ENCODE results near the gene AFMID.
"Not testable (repeated sequence)": the region's sequence is repeated elsewhere in the genome, so short reads cannot be mapped to it uniquely, and the experiment has no call there.

The AFMID gene

GRCh38 chr17:78223765-78224164 is 36.6 kb downstream of the AFMID start:
- DNase-seq (ENCODE audit: low read depth) = no peak

GRCh38 chr17:78224231-78225087 is 37.3 kb downstream of the AFMID start:
- DNase-seq (ENCODE audit: low read depth) = no peak

- no peak for DNase-seq (ENCODE audit: low read depth)
Measured at GRCh38 chr17:78225088-78225865, 38.1 kb downstream of the AFMID start.

- no peak for DNase-seq (ENCODE audit: low read depth)
Measured at GRCh38 chr17:78226055-78226758, 39.0 kb downstream of the AFMID start.

- DNase-seq (ENCODE audit: low read depth) = no peak
Measured at GRCh38 chr17:78226759-78227454, 39.7 kb downstream of the AFMID start.

GRCh38 chr17:78227455-78227916 is 40.3 kb downstream of the AFMID start:
- no peak for DNase-seq (ENCODE audit: low read depth)

GRCh38 chr17:78228176-78228575 is 41.0 kb downstream of the AFMID start:
- no peak for DNase-seq (ENCODE audit: low read depth)

- no peak for DNase-seq (ENCODE audit: low read depth)
Measured at GRCh38 chr17:78230252-78230962, 43.2 kb downstream of the AFMID start.

- DNase-seq (ENCODE audit: low read depth) = no peak
Measured at GRCh38 chr17:78230996-78231935, 44.1 kb downstream of the AFMID start, which contains the start of gene TMEM235. TSS of gene TMEM235 (plus strand) at chr17:78231631. CDS start at chr17:78232024, 393 bp downstream.

GRCh38 chr17:78231991-78232858 is 45.1 kb downstream of the AFMID start:
- DNase-seq (ENCODE audit: low read depth) = no peak

- no peak for DNase-seq (ENCODE audit: low read depth)
Measured at GRCh38 chr17:78232859-78233173, 45.7 kb downstream of the AFMID start.

- no peak for DNase-seq (ENCODE audit: low read depth)
Measured at GRCh38 chr17:78233678-78234077, 46.5 kb downstream of the AFMID start.

- no peak for DNase-seq (ENCODE audit: low read depth)
Measured at GRCh38 chr17:78234261-78234865, 47.2 kb downstream of the AFMID start.

GRCh38 chr17:78235022-78235421 is 47.9 kb downstream of the AFMID start:
- not testable (repeated sequence) for DNase-seq (ENCODE audit: low read depth)

- no peak for DNase-seq (ENCODE audit: low read depth)
Measured at GRCh38 chr17:78235885-78236284, 48.7 kb downstream of the AFMID start.

GRCh38 chr17:78236362-78237127 is 49.4 kb downstream of the AFMID start:
- DNase-seq (ENCODE audit: low read depth) = no peak

GRCh38 chr17:78237401-78238012 is 50.3 kb downstream of the AFMID start:
- DNase-seq (ENCODE audit: low read depth) = no peak

Data from non-pigmented ciliary epithelial cell (primary cell).